HepG2 (cell line): ENCODE data around the gene GAPDH. TPM values are rescaled to one million over a fixed set of nuclear protein-coding genes. Genes with fewer than 3 reads are reported as not detected.
A peak's percentile ranks its signal among the peaks of the same experiment; 100 is the strongest.

Experiments
- ARID2 ChIP-seq: sonication (generic); formaldehyde crosslinking; IDR thresholded peaks from 2 replicates; pipeline ENCODE4 v1.8.1; 2022; ENCODE audit warnings: mild to moderate bottlenecking, missing genetic modification reagents, borderline replicate concordance
- FOXK1 ChIP-seq: sonication (generic); formaldehyde crosslinking; IDR thresholded peaks from 2 replicates; pipeline ENCODE4 v1.4.0; 2020; ENCODE audit warnings: low read depth, missing genetic modification reagents, borderline replicate concordance
- FOXO1 ChIP-seq: sonication (generic); formaldehyde crosslinking; IDR thresholded peaks from 2 replicates; pipeline ENCODE4 v1.4.0; 2020; ENCODE audit warnings: missing genetic modification reagents
- GPN1 ChIP-seq: sonication (generic); formaldehyde crosslinking; IDR thresholded peaks from 2 replicates; pipeline ENCODE4 v1.5.1; 2020; ENCODE audit warnings: missing genetic modification reagents, borderline replicate concordance
- HDAC6 ChIP-seq: fragments of 200-600 bp; sonication (generic); IDR thresholded peaks from 2 replicates; pipeline ENCODE4 v1.7.0; 2017; ENCODE audit warnings: mild to moderate bottlenecking, antibody characterized with exemption, low read length, low read depth
- HMGA1 ChIP-seq: sonication (generic); formaldehyde crosslinking; conservative IDR thresholded peaks from 2 replicates; pipeline ENCODE4 v1.4.0; 2020; ENCODE audit warnings: missing genetic modification reagents
- MXI1 ChIP-seq: IDR thresholded peaks from 3 replicates; pipeline ENCODE4 v1.6.1; 2012; ENCODE audit warnings: low read depth, low read length, inconsistent platforms, borderline replicate concordance
- POGZ ChIP-seq: sonication (generic); formaldehyde crosslinking; IDR thresholded peaks from 2 replicates; pipeline ENCODE4 v1.4.0; 2020; ENCODE audit warnings: mild to moderate bottlenecking, missing genetic modification reagents
- RORA ChIP-seq: sonication (generic); formaldehyde crosslinking; IDR thresholded peaks from 2 replicates; pipeline ENCODE4 v1.5.0; 2020; ENCODE audit warnings: mild to moderate bottlenecking, missing genetic modification reagents, moderate library complexity
- SOX6 ChIP-seq, 2 experiments: fragments of 450-650 bp in 1 of 2; sonication (generic) in 1 of 2; formaldehyde crosslinking in 1 of 2; IDR thresholded peaks; 2 replicates each; pipeline versions ENCODE4 v1.4.0 to v1.6.1; 2017 to 2020; ENCODE audit warnings: antibody characterized with exemption in 1 of 2, mild to moderate bottlenecking in 1 of 2, missing genetic modification reagents in 1 of 2
- TAF15 ChIP-seq: fragments of 200-400 bp; formaldehyde crosslinking; IDR thresholded peaks from one replicate; pipeline ENCODE4 v1.6.1; 2018; ENCODE audit warnings: mild to moderate bottlenecking, low read depth, low read length; ENCODE audit not compliant: poor library complexity, severe bottlenecking
- ZBTB7A ChIP-seq: sonication (generic); formaldehyde crosslinking; IDR thresholded peaks from 2 replicates; pipeline ENCODE4 v1.8.0; 2022; ENCODE audit warnings: mild to moderate bottlenecking, missing genetic modification reagents
- ZKSCAN5 ChIP-seq: sonication (generic); formaldehyde crosslinking; IDR thresholded peaks from 2 replicates; pipeline ENCODE4 v1.5.1; 2020; ENCODE audit warnings: mild to moderate bottlenecking, missing genetic modification reagents
- ZNF232 ChIP-seq: sonication (generic); formaldehyde crosslinking; IDR thresholded peaks from 2 replicates; pipeline ENCODE4 v1.4.0; 2020; ENCODE audit warnings: missing genetic modification reagents, borderline replicate concordance
- ZNF556 ChIP-seq: sonication (generic); formaldehyde crosslinking; IDR thresholded peaks from 2 replicates; pipeline ENCODE4 v1.4.0; 2020; ENCODE audit warnings: mild to moderate bottlenecking, missing genetic modification reagents, borderline replicate concordance
- ZNF629 ChIP-seq: sonication (generic); formaldehyde crosslinking; conservative IDR thresholded peaks from 2 replicates; pipeline ENCODE4 v1.5.0; 2020; ENCODE audit warnings: missing genetic modification reagents
- ZNF75D ChIP-seq: sonication (generic); formaldehyde crosslinking; IDR thresholded peaks from 2 replicates; pipeline ENCODE4 v1.8.1; 2023; ENCODE audit warnings: missing genetic modification reagents, mild to moderate bottlenecking, borderline replicate concordance
- ZNF768 ChIP-seq: sonication (generic); formaldehyde crosslinking; IDR thresholded peaks from 2 replicates; pipeline ENCODE4 v1.4.0; 2020; ENCODE audit warnings: missing genetic modification reagents
- ZNF781 ChIP-seq: sonication (generic); formaldehyde crosslinking; IDR thresholded peaks from 2 replicates; pipeline ENCODE4 v1.5.1; 2020; ENCODE audit warnings: borderline replicate concordance, mild to moderate bottlenecking, missing genetic modification reagents; ENCODE audit errors: not compliant biosample characterization
- ZSCAN9 ChIP-seq: IDR thresholded peaks from 2 replicates; pipeline ENCODE4 v1.6.1; 2016; ENCODE audit warnings: borderline replicate concordance
- polyA plus RNA-seq, 8 experiments: library from polyadenylated mRNA; depleted of rRNA in 3 of 8; stranded (reverse) in 7 of 8; unstranded in 1 of 8; fragments of >200 nt; fragmentation: Illumina TruSeq in 4 of 8; extraction: Trizol in 4 of 8; gene quantifications; 2 replicates each; pipeline versions ENCODE4 v1.2.1 to v1.2.3, GENCODE V29; 2011 to 2016; ENCODE audit warnings: low read depth in 4 of 8, missing spikeins in 1 of 8, mixed read lengths in 1 of 8; ENCODE audit not compliant: insufficient read depth in 1 of 8
- total RNA-seq, 5 experiments: library from RNA; depleted of rRNA; stranded (reverse); fragments of >200 nt; fragmentation: Illumina TruSeq; extraction: Trizol; gene quantifications; 2 replicates each; pipeline ENCODE4 v1.2.3, GENCODE V29; 2016; ENCODE audit warnings: low read depth in 1 of 5
- TF ChIP-seq, protein P1 (sequence below): sonication (generic); formaldehyde crosslinking; IDR thresholded peaks from 2 replicates; pipeline ENCODE4 v1.5.0; 2020; ENCODE audit warnings: mild to moderate bottlenecking, missing genetic modification reagents
- TF ChIP-seq, protein P2 (sequence below): sonication (generic); formaldehyde crosslinking; IDR thresholded peaks from 2 replicates; pipeline ENCODE4 v1.8.0; 2022; ENCODE audit warnings: mild to moderate bottlenecking, missing genetic modification reagents; ENCODE audit not compliant: insufficient replicate concordance
- TF ChIP-seq, protein P3 (sequence below): sonication (generic); formaldehyde crosslinking; IDR thresholded peaks from 2 replicates; pipeline ENCODE4 v1.8.1; 2023; ENCODE audit warnings: missing genetic modification reagents, mild to moderate bottlenecking, borderline replicate concordance

GAPDH gene
- total and polyA plus RNA-seq, 2 of the 13 experiments (the other 11 are each of a cell fraction or from before 2014, with no cell fraction given): 3,038 to 12,722 TPM

DNA sequence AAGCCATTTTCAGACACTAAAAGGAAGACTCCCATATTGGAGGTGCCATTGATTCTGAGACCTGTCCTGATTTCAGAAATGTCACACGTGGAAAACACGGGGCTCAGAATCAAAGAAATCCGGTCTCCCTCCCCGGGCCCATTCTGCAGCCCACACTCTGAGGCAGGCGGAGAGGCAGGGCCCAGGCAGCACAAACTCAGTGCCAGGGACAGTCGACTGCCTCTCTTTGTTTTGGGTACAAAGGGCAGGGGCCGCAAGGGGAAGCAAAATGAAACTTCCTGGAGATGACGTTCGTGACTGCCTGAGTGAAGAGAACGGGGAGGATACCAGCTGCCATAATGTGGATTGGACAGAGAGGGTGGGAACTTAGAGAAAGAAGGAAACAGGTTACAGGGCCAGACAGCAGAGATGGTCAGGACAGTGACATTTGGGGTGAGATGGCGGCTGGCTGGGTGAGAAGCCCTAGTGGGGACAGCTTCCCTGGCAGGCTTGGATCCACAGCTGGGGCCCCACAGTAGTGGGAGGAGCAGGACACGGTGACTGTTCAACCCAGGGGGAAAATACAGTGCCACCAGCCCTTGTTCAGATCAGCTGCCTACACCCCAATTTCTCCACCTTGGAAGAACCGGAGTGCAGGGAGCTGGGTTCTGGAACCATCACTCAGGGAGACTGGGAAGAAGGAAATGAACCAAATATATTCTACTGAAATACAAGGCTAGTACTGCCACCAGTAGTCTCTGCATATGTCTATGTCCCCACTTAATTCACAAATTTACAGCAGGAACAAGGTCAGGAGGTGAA is 8.1 kb downstream of the GAPDH start (continued):
- TF ChIP-seq ZNF75D (CRISPR knock-in tag): no peak
- no peak for TF ChIP-seq SOX6 (IDR thresholded peaks at IDR 0.05)
- TF ChIP-seq SOX6 (CRISPR knock-in tag; IDR thresholded peaks at IDR 0.05): peak; percentile 95
- no peak for TF ChIP-seq HDAC6
- TF ChIP-seq GPN1 (CRISPR knock-in tag): no peak
- no peak for TF ChIP-seq RORA (CRISPR knock-in tag)
- TF ChIP-seq, protein P1, sequence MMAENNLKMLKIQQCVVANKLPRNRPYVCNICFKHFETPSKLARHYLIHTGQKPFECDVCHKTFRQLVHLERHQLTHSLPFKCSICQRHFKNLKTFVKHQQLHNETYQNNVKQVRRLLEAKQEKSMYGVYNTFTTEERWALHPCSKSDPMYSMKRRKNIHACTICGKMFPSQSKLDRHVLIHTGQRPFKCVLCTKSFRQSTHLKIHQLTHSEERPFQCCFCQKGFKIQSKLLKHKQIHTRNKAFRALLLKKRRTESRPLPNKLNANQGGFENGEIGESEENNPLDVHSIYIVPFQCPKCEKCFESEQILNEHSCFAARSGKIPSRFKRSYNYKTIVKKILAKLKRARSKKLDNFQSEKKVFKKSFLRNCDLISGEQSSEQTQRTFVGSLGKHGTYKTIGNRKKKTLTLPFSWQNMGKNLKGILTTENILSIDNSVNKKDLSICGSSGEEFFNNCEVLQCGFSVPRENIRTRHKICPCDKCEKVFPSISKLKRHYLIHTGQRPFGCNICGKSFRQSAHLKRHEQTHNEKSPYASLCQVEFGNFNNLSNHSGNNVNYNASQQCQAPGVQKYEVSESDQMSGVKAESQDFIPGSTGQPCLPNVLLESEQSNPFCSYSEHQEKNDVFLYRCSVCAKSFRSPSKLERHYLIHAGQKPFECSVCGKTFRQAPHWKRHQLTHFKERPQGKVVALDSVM (CRISPR knock-in tag): no peak
- TF ChIP-seq, protein P2, sequence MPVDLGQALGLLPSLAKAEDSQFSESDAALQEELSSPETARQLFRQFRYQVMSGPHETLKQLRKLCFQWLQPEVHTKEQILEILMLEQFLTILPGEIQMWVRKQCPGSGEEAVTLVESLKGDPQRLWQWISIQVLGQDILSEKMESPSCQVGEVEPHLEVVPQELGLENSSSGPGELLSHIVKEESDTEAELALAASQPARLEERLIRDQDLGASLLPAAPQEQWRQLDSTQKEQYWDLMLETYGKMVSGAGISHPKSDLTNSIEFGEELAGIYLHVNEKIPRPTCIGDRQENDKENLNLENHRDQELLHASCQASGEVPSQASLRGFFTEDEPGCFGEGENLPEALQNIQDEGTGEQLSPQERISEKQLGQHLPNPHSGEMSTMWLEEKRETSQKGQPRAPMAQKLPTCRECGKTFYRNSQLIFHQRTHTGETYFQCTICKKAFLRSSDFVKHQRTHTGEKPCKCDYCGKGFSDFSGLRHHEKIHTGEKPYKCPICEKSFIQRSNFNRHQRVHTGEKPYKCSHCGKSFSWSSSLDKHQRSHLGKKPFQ (CRISPR knock-in tag): peak; percentile 50
- TF ChIP-seq, protein P3, sequence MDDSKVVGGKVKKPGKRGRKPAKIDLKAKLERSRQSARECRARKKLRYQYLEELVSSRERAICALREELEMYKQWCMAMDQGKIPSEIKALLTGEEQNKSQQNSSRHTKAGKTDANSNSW (CRISPR knock-in tag): peak; percentile 66
- TF ChIP-seq ZNF768: 0 out of 2 replicates have a peak, but pooled peaks have one; percentile 16
- TF ChIP-seq ZBTB7A (CRISPR knock-in tag): peak; percentile 51; the same call in 1 of the 2 replicates
- no peak; the same call in 1 of the 2 replicates for TF ChIP-seq ZNF556 (CRISPR knock-in tag)
- TF ChIP-seq ZNF232 (CRISPR knock-in tag): 0 out of 2 replicates have a peak, but pooled peaks have one; percentile 80
- peak; percentile 83 for TF ChIP-seq ZNF781 (CRISPR knock-in tag)
- TF ChIP-seq ZNF629 (CRISPR knock-in tag): peak; percentile 98
- TF ChIP-seq HMGA1 (CRISPR knock-in tag): no peak
- no peak for TF ChIP-seq ZKSCAN5 (CRISPR knock-in tag)
- TF ChIP-seq FOXO1: peak; percentile 48; the same call in 1 of the 2 replicates
- TF ChIP-seq ZSCAN9 (CRISPR knock-in tag): 0 out of 2 replicates have a peak, but pooled peaks have one; percentile 57
- TF ChIP-seq MXI1: peak; percentile 77; the same call in 1 of the 3 replicates
- no peak for TF ChIP-seq ARID2 (CRISPR knock-in tag)
- no peak for TF ChIP-seq TAF15
- TF ChIP-seq POGZ: peak; percentile 58; the same call in 1 of the 2 replicates
- peak; percentile 87; the same call in 1 of the 2 replicates for TF ChIP-seq FOXK1
